GM21528 (cell line): Measurements from ENCODE around the gene CHST3.

Source experiments
- ATAC-seq: cut with Tn5 transposase; IDR thresholded peaks from one replicate; pipeline ENCODE4 v1.9.1; 2021; ENCODE audit warnings: mild to moderate bottlenecking, moderate library complexity; ENCODE audit not compliant: unreplicated experiment, low FRiP score

The CHST3 gene

GRCh38 chr10:72009051-72009424, 44.8 kb downstream of the CHST3 start:
- ATAC-seq = no peak

DNA sequence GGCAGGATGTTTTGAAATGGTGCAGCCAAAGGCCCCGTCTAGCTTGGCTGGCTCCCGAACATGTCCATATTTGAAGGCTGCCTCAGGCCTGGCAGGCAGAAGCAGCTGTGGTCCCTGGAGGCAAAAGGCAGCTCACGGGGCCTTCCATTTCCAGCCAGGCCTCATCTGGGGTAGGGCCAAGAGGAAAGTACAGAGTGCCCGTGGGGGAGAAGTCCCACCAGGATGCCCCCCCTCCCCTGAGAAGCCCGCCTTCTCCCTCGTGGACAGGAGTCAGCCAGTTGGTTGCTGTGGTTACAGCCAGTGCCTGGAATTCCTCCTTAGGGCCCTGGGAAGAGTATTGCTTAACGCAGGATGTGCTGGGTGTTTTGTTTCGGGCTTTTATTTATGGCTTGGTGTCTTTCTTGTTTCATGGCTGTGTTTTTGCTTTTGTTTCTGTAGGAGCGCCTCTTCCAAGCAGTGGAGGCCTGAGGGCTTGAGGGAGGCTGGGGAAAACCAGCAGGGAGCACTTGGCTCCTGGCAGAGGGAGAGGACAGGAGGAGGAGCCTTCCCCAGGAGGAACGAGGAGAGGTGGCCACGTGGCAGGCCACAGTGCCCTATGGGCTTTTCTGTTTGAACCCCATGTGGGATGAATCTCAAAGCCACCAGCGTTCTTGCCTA, 45.4 kb downstream of the CHST3 start:
- ATAC-seq = no peak

GRCh38 chr10:72010234-72010973, 46.2 kb downstream of the CHST3 start:
- no peak for ATAC-seq

- no peak for ATAC-seq
These were observed 46.8 kb downstream of the CHST3 start for GRCh38 chr10:72011016-72011415.

DNA sequence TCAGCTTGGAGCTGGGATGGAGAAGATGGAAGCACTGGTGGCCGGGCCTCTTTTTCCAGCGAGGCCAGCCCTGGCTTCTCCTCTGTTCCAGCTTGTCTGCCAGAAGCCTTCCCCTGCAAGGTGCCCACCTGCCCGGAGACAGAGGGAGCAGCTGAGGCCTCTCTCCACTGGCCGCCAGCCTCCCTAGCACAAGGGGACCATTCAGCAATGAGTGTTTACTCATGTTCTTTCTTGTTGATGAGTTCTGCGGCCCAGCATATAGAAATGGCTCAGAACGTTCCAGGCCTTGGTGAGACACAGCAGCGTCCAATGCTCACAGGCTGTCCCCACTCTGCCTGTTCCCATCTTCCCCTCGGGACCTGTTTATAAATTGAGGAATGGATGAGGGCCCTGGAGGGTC, 47.3 kb downstream of the CHST3 start:
- ATAC-seq = no peak

GRCh38 chr10:72011976-72012512, 47.8 kb downstream of the CHST3 start:
- no peak for ATAC-seq

- no peak for ATAC-seq
These were observed 48.6 kb downstream of the CHST3 start for GRCh38 chr10:72012796-72013195.

- no peak for ATAC-seq
These were observed 49.2 kb downstream of the CHST3 start for GRCh38 chr10:72013202-72013945.

DNA sequence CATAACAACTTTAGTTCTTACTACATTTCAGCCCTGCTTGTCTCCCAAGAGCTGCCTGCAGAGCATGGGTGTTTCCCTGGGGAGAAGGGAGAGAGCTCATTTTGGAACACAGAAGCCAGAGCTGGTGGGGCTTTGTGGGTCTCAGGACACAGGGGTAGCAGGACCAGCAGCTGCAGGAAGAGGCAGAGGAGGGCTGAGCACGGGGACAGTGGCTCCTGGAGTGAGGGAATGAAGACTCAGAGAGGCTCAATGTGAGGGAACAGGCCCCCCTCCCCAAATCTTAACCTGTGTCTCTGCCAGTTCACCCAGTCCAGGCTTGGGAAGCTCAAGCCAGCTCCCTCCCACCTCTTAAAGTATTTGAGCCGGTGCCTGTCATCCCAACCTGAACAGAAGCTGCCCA, 50.0 kb downstream of the CHST3 start:
- no peak for ATAC-seq

DNA sequence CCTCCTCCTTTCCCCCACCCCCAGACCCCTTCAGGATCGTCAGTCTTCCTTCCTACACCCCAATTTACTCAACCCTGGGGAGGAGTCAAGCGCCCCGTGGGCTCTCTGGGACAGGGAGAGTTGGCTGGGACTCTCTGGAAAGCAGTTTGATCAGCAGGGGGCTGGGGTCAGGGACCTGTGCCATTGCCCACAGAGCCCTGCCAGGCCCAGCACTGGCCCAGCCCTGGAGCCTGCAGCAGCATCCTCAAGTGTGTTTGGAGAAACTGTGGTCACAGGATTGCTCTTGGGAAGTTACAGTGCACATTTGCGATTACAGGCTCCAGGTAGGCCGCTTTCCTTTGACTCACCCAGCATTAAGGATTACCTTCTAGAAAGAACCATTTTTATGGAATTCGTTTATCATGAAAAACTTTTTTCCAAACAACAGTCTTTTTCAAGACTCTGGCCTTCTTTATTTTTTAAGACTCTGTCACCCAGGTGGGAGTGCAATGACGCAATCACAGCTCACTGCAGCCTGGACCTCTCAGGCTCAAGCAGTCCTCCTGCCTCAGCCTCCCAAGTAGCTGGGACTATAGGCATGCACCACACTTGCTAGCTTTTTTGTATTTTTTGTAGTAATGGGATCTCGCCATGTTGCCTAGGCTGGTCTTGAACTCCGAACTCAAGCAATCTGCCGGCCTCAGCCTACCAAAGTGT, 50.7 kb downstream of the CHST3 start:
- ATAC-seq = no peak

DNA sequence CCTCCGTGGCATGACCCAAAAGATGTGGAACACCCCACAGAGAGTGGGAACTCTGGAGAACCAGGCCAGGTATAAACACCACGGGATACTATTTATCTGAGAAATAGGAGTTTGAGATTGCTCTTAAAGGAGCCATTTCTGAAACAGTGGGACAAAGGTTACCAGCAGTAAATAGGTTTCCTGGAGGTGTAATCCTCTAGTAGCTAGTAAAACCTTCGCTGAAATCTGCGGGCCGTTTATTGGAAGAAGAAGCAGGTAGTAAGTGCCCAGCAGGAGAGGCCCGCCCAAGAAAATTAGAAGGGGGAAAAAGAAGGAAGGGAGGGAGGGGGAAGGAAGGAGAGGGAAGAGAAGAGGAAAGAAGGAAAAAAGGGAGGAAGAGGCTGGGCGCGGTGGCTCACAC, 51.6 kb downstream of the CHST3 start:
- no peak for ATAC-seq

- ATAC-seq = no peak
These were observed 52.6 kb downstream of the CHST3 start for GRCh38 chr10:72016608-72017300.

GRCh38 chr10:72019085-72019876, 55.1 kb downstream of the CHST3 start:
- no peak for ATAC-seq

GRCh38 chr10:72020914-72021809, 57.0 kb downstream of the CHST3 start:
- no peak for ATAC-seq

DNA sequence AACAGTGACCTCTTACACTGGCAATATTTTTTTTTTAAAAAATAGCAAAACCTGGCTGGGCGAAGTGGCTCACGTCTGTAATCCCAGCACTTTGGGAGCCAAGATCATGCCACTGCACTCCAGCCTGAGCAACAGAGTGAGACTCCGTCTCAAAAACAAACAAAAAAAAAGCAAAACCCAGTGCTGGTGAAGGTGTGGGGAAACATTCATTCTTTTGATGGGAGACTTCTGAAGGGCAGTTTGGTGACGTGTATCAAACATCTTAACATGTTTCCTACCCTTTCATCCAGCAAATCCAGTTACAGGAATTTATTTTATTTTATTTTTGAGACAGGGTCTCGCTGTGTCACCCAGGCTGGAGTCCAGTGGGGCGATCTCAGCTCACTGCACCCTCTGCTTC, 58.0 kb downstream of the CHST3 start:
- no peak for ATAC-seq

DNA sequence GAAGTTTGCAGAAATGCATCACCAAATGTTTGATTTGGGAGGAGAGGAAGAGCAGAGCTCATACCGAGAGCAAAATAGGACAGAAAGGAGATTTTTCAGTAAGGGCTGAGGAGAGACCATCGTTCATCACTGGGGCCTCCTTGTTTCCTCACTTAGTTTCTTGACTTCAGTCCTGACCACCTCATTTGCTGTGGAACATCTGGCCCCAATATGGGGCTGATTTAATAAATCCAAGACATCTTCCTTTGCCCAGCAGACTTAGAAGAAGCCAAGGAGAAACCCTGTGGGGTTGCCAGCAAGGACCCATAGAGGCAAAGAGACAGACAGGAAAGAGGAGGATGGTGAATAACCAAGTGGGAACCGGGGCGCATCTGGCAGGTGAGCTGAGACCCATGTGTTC, 60.4 kb downstream of the CHST3 start:
- no peak for ATAC-seq

DNA sequence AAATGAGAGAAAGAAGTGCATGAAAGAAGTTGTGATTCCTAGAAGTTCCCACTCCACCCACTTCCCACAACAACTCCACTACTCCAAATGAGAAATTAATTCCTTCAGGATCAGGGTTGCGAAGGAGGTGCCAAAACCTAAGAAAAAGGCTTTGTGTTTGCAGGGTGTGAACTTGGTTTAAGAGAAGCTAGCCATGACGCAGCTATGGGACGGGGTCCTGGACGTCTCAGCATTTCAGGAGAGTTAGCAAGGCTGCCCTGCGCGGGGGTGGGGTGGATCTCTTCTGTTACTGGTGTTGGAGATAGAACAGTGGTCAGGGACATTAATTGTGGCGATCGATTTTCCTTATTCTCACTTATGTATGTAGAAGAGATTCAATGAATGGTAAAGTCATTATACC, 61.2 kb downstream of the CHST3 start:
- no peak for ATAC-seq

- ATAC-seq = no peak
These were observed 61.6 kb downstream of the CHST3 start for GRCh38 chr10:72025832-72026231.
